ENCODE data around the gene HACE1. TPM values are rescaled to one million over a fixed set of nuclear protein-coding genes. Genes with fewer than 3 reads are reported as not detected.
"Not testable (repeated sequence)": the region's sequence is repeated elsewhere in the genome, so short reads cannot be mapped to it uniquely, and the experiment has no call there.

HACE1 gene
- polyA plus RNA-seq, 4 donors, result 15.7 to 25.0 (median 20.3) TPM

DNA sequence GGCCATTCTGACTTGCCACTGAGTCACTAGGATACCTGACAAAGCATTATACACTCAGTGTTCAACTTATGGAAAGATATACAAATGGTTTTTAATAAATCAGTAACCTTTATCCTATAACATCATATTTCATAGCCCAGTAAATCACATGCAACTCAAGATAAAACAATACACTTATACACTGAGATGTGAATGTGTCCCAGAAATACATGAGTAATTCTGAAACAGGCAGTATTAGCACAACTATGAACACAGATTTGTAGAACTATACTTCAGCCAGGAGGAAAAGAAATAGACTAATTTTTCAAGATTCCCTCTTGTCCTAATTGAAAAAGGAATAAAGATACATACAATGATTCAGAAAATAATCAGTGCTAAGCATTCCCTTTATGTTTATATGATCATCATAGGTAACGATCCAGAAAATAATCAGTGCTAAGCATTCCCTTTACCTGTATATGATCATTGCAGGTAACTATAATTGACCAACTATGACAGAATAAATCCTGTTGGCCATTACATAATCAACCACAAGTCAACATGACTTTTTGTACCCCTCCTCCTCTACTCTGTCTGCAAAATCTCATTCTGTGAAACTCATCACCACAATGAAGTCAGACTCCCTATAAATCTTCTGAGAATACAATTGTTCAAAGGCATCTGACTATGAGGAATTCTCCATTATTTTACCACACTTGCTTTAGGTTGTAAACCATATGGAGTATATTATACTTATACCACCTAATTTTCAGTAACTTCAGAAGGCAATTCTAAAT lies 30.3 kb downstream of the HACE1 start:
- no peak for DNase-seq (ENCODE audit: low read depth in 4 of 4, low spot score in 3 of 4)

DNA sequence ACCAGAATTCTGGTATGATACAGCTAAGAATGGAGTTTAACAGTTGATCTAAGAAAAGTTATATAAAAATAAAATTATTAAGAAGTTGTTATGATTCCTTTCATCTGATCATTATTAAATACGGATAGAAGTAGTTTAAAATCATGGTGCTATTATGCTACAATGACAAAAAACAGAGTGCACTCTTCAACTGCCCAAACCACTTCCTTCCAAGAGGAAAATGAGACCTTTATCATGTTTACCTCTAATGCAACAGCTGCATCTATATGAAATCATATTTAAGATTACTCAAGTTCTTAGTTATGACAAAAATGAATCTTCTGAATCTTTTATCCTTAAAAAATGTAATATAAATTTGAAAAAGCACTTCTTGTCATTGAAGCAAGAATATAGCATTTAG lies 31.2 kb downstream of the HACE1 start:
- DNase-seq (ENCODE audit: low read depth in 4 of 4, low spot score in 3 of 4), result no peak

DNA sequence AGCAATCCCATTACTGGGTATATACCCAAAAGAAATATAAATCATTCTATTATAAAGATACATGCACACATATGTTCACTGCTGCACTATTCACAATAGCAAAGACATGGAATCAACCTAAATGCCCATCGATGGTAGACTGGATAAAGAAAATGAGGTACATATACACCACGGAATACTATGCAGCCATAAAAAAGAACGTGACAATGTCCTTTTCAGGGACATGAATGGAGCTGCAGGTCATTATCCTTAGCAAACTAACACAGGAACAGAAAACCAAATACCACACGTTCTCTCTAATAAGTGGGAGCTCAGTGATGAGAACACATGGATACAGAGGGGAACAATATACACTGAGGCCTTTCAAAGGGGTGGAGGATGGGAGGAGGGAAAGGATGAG lies 38.9 kb downstream of the HACE1 start:
- not testable (repeated sequence) for DNase-seq (ENCODE audit: low read depth in 4 of 4, low spot score in 3 of 4)

DNA sequence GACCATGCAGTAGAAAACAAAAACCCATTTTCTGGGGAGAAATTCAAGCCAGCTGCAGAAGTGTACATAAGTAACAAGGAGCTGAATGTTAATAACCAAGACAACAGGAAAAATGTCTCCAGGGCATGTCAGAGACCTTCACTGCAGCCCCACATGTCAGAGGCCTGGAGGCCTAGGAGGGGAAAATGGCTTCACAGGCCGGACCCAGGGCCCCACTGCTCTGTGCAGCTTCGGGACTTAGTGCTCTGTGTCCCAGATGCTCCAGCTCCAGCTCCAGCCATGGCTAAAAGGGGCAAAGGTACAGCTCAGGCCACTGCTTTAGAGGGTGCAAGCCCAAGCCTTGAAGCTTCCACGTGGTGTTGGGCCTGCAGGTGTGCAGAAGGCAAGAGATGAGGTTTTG lies 43.6 kb downstream of the HACE1 start:
- no peak for DNase-seq (ENCODE audit: low read depth in 4 of 4, low spot score in 3 of 4)

DNA sequence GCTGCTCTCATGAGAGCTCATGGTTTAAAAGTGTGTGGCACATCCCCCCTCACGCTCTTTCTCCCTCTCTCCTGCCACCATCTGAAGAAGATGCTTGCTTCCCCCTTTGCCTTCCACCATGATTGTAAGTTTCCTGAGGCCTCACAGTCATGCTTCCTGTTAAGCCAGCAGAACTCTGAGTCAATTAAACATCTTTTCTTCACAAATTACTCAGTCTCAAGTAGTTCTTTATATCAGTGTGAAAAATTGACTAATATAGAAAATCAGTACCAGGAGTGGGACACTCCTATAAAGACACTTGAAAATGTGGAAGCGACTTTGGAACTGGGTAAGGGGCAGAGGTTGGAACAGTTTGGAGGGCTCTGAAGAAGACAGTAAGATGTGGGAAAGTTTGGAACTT lies 45.0 kb downstream of the HACE1 start:
- no peak for DNase-seq (ENCODE audit: low read depth in 4 of 4, low spot score in 3 of 4)

DNA sequence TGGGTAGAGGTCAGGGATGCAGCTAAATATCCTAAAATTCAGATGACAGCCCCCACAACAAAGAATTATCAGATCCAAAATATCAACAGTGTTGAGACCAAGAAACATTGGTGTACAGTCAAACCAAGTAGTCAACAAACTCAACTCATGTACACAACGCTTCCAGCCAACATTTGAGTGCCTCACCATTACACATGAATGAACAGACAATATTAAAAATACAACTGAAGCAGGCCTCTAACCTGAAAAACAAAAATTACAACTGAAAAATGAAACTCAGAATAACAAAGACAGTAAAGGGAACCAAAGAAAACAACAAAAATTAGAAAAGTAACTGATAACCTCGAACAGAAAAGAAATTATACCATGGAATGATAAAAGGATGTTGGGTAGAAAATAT lies 46.2 kb downstream of the HACE1 start:
- no peak for DNase-seq (ENCODE audit: low read depth in 4 of 4, low spot score in 3 of 4)

DNA sequence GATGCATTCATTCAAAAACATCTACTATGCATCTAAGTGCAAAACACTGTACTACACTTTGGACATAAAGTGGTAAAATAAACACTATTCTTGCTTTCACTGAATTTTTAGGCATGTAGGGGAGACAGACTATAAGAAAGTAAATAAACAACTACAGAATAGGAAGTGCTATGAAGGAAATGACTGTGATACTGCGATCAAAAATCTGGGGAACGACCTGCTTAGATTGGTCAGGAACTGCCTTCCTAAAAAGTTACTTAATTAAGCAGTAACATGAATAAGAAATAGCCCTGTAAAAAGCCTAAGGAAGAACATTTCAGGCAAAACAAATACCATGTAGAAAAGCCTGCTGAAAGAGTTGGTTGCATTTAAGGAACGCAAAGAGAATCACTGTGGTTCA lies 50.6 kb downstream of the HACE1 start:
- no peak for DNase-seq (ENCODE audit: low read depth in 4 of 4, low spot score in 3 of 4)

DNA sequence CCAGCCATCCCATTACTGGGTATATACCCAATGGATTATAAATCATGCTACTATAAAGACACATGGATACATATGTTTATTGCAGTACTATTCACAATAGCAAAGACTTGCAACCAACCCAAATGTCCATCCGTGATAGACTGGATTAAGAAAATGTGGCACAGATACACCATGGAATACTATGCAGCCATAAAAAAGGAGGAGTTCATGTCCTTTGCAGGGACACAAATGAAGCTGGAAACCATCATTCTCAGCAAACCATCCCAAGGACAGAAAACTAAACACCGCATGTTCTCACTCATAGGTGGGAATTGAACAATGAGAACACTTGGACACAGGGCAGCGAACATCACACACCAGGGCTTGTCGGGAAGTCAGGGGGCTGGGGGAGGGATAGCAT lies 54.4 kb downstream of the HACE1 start:
- not testable (repeated sequence) for DNase-seq (ENCODE audit: low read depth in 4 of 4, low spot score in 3 of 4)

DNA sequence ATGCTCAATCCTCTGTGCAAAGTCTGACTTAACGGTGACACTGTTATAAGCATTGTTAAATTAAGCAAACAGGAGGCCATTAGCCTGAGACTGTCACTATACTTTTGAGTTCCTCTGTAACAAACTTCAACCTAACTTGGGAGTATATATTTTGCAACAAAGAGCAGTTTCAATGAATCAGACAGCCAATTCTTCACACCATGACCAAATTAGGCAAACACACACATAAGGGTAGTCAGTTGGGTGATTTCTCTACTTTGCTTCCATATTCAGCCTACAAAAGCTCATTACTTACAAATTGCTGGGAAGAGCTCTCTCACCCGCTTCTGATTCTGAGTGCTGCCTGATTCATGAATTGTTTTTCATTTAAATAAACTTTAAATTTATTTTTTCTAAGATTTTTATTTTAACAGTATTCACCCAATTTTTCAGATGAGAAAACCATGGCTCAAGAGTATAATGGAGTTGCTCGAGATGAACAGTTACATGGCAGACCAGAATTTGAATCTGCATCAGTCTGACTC lies 60.5 kb downstream of the HACE1 start:
- DNase-seq (ENCODE audit: low read depth in 4 of 4, low spot score in 3 of 4), result no peak

DNA sequence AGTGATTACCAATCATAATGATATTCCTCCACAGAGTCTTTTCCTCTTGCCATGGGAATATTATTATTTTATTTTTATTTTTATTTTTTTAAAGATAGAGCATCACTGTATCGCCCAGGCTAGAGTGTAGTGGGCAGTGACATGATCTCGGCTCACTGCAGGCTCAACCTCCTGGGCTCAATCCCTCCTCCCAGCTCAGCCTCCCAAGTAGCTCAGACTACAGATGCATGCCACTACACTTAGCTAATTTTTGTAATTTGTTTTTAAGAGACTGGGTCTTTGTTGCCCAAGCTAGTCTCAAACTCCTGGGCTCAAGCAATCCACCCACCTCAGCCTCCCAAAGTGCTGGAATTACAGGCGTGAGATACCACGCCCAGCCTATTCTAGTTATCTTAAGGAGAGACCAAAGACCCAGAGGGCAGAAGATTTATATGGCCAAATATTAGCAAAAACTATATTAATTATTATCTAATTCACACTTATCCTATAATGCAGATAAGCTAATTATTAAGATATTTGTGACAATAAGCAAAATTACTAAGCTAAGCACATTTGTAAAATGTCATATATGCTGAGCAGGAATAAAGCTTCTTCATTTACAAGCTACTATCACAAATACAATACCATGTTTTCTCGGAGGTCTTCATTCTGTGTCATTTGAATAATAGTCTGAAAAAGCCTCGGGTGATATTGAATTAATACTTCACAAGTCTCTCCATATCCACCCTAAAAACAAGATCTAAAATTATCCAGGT lies 63.5 kb downstream of the HACE1 start:
- DNase-seq (ENCODE audit: low read depth in 4 of 4, low spot score in 3 of 4), result no peak

DNA sequence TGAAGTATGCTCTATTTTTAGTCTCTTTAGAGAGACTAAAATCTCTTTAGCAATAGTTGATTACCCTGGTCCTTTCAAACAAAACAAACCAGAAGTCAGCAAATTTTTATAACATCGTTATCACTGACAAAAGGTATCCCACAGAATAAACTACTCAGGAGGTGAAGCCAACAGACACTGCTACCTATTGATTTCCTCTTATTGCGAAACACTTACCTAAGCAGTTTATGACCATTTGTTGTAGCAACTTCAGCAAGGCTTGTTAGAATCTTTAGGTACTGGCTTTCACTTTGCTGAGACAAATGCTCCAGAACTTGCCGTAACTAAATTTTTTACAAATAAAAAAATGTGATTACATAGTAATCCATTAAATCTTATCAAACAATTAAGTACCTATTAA lies 64.4 kb downstream of the HACE1 start:
- DNase-seq (ENCODE audit: low read depth in 4 of 4, low spot score in 3 of 4), result no peak

DNA sequence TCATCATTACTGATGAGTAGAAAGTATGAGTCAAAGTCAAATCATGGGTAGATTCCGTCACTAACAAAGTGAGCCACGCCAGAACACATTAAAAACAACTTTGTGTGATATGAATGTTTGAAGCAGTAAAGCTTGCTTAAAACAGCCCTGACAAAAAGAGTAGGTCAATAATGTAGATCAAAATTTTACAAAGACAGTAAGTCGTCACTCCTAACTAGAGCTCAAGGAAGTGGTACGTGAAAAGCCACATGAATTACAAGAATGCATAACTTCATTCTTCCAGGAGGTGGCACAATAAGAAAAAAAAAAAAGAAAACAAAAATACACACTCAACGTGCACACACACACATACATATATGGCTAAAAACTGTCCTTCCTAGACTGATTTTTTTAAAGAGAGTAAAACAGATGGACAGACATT lies 69.9 kb downstream of the HACE1 start:
- DNase-seq (ENCODE audit: low read depth in 4 of 4, low spot score in 3 of 4), result no peak

DNA sequence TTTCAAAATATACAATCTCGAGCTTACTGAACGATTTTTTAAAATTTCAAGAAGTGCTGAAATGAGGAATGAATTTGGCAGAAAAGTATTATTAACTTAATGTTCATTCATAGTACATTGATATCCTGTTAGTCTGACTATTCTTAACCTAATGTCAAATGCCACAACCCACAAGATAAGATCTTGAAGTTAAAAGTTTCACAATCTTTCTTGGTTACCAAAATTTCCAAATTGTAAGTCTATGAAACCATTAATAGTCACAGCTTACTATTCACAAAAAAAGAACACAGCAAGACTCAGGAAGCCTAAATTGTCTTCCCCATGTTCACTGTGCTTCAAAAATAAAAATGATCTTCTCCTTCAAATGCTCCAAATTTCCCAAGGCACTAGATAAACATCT lies 71.3 kb downstream of the HACE1 start:
- DNase-seq (ENCODE audit: low read depth in 4 of 4, low spot score in 3 of 4), result no peak

DNA sequence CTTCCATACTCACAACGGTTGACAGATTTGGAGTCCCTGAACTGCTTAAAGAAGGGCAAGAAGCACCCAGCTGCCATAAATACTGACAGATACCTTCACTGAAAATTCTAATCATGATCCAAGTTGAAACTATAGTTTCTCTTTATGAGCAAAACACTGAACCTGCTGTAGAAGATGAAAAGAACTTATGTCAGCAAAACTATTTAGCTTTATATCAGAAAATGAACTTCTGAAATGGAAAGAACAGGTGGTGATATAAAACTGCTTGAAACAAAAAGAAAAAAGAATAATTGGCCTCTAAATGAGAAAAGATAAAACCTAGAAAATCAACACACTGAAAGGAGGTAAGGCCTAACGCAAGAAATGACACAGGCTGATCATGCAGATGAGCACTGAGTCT lies 72.4 kb downstream of the HACE1 start:
- DNase-seq (ENCODE audit: low read depth in 4 of 4, low spot score in 3 of 4), result no peak

DNA sequence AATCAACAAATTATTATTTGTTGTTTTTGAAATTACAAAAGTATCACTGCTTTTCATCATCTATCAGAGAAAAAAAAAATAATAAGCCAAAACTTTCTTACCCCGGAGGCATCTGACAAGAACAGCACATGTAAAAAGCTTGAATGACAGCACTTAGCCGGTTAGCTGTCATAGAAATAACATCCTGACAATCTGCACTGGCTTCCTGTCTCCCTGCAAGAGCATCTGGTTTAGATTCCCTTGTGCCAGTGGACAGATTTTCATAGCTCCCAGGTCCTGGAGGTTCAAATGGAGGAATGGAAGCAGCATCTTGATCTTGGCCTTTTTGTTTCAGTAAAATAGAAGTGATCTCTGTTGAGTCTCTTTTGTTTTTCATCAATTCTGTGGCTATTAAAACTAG lies 74.8 kb downstream of the HACE1 start:
- DNase-seq (ENCODE audit: low read depth in 4 of 4, low spot score in 3 of 4), result no peak

DNA sequence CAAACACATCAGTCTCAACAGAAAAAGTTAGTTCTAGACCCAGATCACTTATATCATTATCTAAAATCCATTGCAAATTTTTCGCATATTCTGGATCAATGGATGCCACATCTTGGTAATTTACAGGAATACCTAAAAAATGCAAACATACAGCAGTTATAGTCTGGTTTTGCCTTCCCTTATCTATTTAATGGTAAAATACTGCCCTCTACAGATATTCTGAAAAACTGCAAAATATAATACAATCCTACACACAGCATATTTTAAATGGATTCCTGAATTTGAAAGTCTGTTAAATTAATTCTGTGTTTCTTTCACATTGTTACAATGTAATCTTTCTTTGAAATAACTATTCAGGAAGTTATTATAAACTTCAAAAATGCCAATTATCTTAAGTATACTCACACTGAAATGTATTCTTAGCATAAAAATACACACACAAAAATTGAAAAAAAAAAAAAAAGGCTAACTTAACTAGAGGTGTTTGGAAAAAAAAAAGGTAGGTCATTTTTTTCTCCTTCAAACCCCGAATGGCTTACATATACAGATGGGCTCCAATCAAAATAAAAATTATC lies 88.4 kb downstream of the HACE1 start:
- DNase-seq (ENCODE audit: low read depth in 4 of 4, low spot score in 3 of 4), result no peak

DNA sequence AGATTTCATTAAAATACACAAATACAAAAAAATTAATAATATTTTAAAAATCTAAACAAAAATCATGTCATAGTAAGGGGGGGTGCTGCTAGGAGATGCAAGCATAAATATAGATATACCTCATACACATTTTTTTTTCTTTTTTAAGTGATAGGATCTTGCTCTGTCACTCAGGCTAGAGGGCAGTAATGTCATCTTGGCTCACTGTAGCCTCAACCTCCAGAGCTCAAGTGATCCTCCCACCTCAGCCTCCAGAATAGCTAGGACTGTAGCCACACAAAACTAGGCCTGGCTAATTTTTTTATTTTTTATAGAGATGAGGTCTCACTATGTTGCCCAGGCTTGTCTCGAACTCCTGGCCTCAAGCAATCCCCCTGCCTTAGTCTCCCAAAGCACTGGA lies 90.8 kb downstream of the HACE1 start:
- DNase-seq (ENCODE audit: low read depth in 4 of 4, low spot score in 3 of 4), result no peak

DNA sequence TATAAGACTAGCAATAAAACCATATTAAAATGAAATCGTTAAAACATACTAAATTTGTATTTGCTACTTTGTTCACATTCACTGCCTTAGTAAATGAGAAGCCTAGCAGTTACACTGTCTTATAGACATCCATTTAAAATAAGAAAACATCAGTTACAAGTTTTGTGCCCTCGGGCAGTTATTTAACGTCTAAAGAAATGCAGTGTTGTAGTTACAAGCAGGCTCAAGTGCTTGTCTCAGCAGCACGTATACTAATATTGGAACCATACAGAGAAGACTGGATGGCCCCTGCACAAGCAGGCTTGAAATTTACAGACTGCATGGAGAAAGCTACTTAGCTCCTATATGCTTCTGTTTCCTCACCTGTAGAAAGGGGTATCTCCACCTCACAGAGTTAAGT lies 93.1 kb downstream of the HACE1 start:
- DNase-seq (ENCODE audit: low read depth in 4 of 4, low spot score in 3 of 4), result no peak

DNA sequence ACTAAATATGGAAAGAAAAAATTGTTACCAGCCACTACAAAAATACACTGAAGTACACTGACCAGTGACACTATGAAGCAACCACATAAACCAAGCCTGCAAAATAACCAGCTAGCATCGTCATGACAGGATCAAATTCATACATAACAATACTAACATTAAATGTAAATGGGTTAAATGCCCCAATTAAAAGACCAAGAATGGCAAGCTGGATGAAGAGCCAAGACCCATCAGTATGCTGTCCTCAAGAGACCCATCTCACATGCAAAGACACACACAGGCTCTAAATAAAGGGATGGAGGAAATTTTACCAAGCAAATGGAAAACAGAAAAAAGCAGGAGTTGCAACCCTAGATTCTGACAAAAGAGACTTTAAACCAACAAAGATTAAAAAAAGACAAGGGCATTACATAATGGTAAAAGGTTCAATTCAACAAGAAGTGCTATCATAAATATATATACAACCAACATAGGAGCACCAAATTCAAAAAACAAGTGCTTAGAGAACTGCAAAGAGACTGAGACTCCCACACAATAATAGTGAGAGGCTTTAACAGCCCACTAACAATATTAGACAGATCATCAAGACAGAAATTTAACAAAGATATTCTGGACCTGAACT lies 104.8 kb downstream of the HACE1 start:
- no peak for DNase-seq (ENCODE audit: low read depth in 4 of 4, low spot score in 3 of 4)

DNA sequence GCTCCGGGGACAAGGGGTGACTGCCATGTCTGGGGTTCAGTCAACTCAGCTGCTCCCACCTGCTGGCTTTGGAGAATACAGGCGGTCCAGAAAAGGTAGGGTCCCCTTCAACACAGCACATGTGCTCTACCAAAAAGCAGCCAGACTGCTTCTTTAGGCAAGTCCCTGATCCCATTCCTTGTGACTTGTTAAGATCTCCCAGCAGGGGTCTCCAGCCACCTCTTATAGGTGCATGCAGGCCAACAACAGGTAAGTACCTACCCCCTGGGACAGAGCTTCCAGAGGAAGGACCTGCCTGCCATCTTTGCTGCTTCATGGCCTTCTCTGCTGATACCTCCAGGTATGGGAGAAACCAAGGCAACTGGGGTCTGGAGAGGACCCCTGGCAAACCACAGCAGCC lies 106.5 kb downstream of the HACE1 start:
- DNase-seq (ENCODE audit: low read depth in 4 of 4, low spot score in 3 of 4), result no peak

DNA sequence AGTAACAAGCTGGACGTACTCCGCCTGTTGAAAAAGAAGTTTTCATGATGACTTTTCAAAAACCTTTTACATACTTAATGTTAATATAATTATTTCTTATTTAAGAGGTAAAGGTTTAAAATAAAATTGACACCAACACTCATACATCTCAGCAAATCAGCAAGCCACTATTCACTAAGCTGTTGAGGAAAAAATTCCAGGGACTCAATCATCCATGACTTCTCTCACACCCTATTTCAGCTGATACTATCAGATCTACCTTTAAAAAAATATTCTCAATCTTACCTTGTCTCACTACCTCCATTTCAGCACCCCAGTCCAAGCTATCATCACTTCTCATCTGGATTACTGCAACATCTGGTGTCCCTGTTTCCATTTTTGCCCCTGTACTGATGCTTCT lies 109.3 kb downstream of the HACE1 start:
- no peak for DNase-seq (ENCODE audit: low read depth in 4 of 4, low spot score in 3 of 4)

Data from left renal pelvis (tissue), 4 donors.